ENCODE measurements around the gene TRIM23.
A peak's percentile ranks its signal among the peaks of the same experiment; 100 is the strongest.
"Not testable (repeated sequence)": the region's sequence is repeated elsewhere in the genome, so short reads cannot be mapped to it uniquely, and the experiment has no call there.

TRIM23 gene

DNA sequence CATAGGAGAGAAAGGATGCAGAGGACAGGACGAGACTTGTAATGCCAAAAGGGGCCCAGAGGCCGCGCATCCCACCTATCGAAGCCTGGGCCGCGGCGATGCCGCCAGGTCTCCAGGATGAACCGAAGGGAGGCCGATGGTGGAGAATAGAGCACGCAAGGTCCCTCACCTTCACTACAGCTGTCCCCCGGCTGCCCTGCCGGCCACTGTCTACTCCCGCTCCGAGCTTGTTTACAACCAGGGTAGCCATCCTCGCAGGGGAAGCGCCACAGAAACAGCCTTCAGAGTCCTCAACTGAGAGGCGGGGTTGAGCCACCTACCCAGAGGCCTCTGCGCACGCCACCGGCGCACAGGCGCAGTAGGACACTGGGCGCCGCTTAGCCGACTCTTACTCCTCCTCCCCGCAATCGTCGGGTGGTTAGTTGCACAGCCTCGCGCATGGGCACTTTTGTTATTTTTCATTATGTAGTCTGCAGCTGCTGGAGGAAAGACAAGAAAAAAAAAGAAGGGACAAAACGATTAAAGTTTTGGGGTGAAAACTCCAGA, at the start of gene TRIM23:
Gene TRIM23 (minus strand): TSS at position 309 of the 546 bp plus-strand sequence. CDS start 59 bp downstream, at position 250.
- peak; percentile 60 for DNase-seq

DNA sequence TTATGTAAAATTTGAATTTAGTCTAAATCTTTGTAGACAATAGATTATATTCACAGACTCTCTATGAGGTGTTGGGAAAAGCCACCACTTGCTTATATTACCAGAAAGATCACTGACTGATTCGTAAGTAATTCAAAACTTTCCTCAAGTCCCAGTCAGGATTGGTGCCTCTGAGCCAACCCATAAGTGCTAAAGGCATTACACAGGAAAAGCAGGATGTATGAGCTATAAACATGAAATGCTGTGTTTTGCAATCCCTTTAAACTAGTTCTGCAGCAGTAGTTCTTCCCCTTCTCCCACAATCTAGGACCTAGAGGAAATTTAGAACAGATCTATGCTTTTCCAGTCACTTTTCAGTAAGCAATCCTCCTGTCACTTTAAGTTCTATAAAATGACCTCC, 48.7 kb upstream of the TRIM23 start:
- DNase-seq: no peak

DNA sequence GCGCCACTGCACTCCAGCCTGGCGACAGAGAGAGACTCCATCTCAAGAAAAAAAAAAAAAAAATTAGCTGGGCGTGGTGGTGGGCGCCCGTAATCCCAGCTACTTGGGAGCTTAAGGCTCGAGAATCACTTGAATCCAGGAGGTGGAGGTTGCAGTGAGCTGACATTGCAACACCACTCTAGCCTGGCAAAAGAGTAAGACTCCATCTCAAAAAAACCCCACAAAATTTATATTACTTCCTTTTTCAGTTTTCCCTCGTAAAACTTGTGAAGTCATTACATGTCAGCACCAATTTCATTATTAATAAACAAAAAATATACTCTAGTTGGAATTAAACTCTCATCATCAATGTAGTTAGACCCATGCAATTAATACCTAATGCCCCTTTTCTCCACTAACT, 44.6 kb upstream of the TRIM23 start:
- DNase-seq: no peak

DNA sequence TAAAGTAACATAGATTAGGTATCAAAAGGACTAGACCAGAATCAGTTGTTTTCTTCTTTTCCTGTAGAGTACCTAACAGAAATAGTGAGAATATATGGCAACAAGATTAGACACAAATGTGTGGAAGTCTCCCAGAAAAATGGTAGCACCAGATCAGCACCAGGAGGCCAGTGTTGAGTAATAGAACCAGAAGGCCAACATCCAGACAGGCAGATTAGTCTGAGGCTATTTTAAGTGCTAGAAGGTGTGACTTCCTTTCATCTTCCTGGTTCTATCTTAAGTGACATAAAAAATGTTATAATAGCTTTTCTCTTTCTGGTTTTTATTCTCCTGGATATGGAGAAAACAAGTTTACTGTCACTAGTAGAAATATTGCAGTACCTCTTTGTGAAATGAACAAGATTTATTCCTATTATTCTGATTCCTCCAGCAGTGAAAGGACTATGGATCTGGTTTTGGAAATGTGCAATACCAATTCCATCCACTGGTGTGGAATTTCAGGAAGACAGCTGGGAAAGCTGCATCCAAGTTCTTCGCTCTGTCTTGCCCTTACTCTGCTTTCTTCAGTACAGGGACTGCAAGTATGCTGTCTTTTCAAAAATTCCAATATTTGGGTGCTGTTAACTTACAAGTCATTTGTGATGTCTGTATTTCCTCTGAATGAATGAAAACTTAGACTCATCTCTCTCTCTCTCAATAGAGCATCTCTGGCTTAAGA, 39.8 kb upstream of the TRIM23 start:
- no peak for DNase-seq

DNA sequence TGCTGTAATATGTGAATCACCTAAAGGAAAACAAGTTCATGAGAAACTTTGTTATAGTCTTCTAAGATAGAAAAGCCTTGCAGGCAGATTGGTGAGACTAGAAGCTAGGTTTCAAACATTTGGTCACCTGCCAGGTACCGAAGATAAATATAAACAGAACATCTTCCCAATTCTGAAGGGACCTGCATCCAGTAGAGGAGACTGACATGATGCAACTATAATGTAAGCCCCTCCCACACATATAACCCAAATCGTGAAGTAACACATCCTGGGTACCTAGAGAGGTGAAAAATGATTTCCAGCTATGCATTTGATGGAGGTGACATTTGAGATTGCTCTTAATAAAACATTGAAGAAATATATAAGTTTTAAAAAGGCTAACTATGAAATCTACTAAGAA, 30.6 kb upstream of the TRIM23 start:
- DNase-seq: no peak

DNA sequence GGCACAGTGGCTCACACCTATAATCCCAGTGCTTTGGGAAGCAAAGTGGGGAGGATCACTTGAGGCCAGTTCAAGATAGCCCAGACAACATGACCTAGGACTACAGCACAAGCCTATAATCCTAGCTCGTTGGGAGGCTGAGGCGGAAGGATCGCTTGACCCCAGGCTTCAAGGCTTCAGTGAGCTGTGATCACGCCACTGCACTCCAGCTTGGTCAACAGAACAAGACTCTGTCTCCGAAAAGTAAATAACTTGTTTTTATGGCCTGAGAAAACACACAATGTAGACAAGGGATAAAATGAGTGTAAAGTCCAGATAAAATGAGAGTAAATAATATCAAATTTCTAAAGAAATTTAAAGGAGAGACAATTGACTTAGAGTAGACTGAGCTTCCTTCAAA, 27.0 kb upstream of the TRIM23 start:
- DNase-seq: no peak

DNA sequence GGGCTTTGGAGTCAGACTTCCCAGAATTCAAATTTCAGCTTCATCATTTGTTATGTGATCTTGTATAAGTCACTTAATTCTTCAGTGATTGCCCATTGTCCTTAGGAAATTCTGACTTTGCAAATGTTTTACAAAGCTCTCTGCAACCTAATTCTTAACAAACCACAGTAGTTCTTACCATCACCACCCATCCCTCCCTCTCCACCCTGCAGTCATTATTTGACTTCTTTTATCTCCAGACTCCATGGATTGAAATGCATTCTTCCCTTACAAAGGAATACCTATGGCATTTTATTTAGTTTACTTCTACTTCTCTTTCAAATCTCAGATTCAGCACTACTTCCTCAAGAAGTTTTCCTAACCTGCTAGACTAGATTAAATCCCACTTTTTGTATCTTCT, 23.8 kb upstream of the TRIM23 start:
- DNase-seq: no peak

DNA sequence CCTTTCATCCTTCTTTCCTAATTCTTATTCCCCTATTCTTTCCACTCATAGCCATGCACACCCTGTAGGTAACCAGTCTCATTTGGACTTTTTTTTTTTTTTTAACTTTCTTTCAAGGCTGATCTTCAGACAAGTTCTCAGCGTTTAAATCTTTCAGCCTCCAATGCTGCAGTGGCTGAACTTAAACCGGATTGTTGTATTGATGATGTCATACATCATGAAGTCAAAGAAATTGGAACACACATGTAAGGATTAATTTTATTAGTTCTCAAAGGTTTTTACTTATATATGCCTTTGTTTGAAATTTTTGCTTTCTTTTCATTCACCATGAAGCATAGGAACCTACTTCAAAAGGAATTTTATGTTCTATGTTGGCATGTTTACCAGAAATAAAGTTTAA, 22.8 kb upstream of the TRIM23 start:
- no peak for DNase-seq

DNA sequence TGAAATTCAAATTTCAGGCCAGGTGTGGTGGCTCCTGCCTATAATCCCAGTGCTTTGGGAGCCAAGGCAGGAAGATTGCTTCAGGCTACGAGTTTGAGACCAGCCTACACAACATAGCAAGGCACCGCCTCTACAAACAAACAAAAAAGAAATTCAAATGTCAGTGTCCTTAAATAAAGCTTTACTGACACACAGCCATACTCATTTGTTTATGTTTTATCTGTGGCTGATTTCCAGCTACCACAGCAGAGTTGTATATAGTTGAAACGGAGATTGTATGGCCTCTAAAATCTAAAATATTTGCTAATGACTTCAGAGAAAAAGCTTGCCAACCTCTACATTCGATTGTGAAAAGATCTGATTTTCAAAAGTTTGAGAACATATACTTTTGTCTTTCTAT, 16.1 kb upstream of the TRIM23 start:
- DNase-seq: no peak

DNA sequence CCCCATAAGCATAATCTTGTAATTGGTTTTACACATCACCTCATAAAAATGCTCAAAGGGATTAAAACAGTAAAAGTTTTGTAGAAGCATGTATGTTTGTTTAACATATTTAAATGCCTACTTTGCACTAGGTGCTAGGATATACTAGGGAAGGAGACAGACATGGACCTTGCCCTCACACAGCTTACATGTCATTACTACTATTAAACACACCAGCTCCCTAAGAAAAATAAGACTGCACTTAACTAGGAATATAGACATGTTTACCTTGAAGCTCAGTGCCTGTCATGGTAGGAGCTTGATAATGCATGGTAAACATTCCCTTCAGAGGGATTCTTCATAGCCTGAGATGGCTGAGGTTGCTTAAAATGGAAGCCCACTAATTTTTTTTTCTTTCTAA, 6.8 kb upstream of the TRIM23 start:
- DNase-seq: no peak

DNA sequence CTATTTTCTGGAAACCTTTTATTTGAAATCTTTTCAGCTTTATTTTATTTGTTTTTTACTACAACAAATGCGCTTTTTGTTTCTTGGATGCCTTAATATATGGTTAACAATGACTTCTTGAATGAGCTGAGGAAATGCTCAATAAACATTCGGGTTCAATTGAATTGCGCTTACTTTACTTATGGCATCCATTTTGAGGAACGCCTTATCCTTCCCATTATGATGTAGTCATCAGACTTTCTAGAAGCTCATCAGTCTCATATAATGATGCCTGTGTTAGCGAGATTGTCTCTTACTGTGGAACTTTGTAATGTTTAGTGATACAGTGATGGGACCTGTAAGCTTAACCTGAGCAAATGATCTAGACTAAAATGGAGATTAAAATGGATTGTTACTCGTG, 1.6 kb upstream of the TRIM23 start:
- no peak for DNase-seq

DNA sequence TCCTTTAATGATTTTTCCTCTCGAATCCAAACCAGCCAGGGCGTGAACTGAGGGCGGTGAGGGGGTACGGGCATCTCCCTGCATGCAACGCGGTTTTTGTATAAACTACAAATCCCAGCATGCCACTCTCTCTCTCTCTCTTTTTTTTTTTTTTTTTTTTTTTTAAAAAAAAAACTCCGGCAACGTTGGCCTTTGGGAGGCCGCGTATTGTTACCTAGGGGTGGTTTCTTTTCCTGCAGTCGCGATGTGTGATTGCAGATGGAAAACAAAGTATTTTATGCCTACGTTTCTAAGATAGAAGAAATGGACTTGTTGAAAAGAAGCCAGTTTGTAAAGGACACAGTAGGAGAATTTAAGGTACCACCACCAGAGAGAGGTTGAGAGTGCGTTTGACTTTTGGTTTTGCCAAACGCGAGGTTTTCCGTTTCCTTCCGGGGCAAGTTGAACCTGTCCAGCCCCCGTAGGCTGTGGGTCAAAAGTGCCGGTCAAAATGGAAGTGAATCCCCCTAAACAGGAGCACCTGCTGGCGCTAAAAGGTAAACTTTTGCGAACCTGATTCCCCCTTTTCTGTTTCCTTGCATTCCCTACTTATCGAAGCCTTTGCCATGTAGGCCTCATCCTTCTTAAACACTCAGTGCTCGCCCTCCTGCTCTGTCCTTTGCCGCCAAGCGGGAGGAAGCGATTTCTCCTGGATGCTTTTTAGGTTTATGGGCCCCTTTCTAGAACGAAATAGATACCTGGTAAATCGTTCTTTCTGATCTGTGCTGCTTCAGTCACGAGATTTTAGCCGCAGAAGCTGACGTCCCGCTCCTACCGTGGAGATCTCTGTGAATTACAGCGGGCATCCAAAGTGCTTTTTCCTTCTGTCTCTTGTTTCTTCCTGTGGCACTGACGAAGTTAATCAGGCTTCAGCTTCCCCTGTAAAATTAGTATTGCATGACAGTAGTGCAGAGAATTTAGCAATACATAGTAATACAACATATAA, 730 bp upstream of the TRIM23 start, which contains the start of the genes SHLD3 and TRAPPC13:
Gene SHLD3 (plus strand): TSS at position 457 of the 985 bp plus-strand sequence. CDS start 4,561 bp downstream, outside the sequence.
Gene TRAPPC13 (plus strand): TSS at position 457 of the 985 bp plus-strand sequence. CDS start 34 bp downstream, at position 491.
- DNase-seq: peak; percentile 66

DNA sequence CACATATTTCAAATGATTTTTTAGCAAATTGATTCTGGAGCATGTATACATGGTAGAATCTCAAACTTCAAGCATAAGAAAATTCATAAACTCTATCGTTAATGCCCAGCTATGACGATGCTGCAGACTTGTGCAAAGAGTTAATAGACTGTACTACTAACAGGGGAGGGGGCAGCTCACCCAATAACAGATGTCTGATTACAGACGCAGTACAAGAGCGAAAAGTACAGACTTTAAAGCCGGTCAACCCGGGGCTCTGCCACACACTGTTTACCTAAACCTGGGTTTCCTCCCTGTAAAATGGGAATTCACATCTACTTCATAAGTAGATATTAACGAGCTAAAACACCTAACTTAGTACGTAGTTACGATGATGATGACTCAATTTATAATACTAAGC, 651 bp downstream of the TRIM23 start:
- no peak for DNase-seq

DNA sequence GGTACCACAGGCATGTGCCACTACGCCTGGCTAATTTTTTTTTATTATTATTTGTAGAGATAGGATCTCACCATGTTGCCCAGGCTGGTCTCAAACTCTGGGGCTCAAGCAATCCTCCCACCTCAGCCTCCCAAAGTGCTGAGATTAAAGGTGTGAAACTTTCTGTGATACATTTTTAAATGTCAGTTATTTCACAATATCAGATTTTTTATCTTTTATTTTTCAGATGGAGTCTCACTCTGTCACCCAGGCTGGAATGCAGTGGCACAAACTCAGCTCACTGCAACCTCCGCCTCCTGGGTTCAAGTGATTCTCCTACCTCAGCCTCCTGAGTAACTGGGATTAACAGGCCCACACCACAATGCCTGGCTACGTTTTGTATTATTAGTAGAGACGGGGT, 2.2 kb downstream of the TRIM23 start:
- DNase-seq: not testable (repeated sequence)

DNA sequence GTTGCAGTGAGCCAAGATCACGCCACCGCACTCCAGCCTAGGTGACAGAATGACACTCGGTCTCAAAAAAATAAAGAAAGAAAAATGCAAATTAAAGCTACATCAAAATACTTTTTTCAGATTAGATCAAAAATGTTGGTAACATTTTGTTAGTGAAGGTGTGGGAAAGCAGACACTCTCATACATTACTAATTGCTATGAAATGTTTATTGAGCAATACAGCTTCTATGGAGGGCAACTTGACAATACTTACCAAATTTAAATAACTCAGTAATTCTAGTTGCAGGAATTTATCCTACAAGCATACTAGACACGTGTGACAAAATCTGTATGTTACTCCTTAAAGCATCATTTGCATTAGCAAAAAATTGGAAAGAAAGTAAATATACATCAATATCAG, 4.1 kb downstream of the TRIM23 start:
- DNase-seq: no peak

DNA sequence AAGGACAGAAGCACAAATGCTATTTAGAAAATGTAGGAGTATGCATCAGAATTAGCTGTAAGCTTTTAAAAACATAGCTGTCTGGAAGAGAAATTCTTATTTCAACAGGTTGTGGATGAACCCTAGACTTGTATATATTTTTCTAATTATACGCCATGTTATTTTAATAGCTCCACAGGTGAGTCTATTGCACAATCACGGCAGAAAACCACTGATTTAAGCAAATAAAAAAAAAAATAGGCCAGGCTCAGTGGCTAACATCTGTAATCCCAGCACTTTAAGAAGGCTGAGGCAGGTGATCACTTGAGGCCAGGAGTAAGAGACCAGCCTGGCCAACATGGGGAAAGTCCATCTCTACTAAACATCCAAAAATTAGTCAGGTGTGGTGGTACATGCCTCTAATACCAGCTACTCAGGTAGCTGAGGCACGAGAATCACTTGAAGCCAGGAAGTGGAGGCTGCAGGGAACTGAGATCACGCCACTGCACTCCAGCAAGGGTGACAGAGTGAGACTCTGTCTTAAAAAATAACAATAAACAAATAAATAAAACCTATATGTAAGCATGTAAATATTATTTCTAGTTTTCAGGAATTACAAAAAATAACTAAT, 11.7 kb downstream of the TRIM23 start:
- no peak for DNase-seq

DNA sequence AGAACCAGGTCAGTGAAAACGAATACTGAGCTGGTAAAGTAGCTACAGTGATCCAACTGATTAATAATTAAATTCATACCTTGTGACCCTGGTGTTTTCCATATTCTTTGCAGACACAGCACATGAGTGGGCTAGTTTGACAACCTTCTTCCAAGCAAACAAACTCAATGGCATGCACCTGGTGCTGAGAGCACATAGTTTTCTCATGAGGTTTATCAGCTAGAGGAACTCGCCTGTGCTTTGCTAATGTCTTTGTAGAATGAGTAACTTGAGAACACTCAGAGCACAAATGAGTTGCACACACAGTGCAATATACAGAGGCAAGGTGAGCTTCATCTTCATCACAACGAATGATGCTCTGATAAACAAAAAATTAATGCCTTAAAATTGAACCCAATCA, 12.6 kb downstream of the TRIM23 start:
- DNase-seq: peak; percentile 65

DNA sequence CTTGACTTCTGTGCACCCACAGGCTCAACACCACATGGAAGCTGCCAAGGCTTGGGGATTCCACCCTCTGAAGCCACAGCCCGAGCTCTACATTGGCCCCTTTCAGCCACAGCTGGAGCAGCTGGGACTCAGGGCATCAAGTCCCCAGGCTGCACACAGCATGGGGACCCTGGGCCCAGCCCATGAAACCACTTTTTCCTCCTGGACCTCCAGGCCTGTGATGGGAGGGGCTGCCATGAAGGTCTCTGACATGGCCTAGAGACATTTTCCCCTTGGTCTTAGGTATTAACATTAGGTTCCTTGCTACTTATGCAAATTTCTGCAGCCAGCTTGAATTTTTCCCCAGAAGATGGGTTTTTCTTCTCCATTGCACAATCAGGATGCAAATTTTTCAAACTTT, 22.4 kb downstream of the TRIM23 start:
- DNase-seq: not testable (repeated sequence)

DNA sequence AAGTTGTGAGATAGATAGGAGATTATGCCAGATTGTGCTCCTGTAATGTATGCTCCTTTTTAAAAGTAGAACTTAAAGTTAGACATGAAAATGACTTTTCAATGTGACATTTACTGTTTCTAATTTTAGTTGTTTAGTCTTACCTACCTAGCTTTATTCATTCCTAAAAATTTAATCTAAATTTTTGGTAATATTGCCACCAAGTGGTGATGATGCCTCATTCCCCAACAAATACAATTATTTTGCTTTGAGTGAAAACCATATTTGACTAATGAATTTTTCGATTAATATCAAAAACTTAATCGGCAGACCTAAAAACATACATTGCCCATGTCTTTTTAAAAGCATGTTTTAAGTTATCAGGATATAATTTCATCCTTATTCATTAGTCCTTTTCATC, 35.4 kb downstream of the TRIM23 start:
- no peak for DNase-seq

DNA sequence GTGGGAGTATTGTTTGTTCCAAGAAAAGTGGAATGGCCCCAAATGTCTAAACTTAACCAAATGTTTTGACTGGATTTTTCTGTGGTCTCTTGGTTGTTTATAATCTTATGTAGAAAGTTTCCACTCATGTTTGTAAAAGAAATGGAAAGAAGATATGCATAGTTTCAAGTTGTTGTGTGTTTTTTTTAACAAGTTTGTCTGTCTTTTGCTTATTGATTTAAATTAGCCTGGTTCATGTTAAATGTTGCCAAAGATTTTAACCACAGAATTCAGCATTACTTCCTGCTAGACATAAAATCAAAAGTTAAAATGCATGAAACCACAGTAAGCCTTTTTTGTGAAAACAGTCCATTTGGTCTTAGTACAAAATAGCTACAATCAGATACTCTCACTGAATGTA, 47.0 kb downstream of the TRIM23 start:
- no peak for DNase-seq

DNA sequence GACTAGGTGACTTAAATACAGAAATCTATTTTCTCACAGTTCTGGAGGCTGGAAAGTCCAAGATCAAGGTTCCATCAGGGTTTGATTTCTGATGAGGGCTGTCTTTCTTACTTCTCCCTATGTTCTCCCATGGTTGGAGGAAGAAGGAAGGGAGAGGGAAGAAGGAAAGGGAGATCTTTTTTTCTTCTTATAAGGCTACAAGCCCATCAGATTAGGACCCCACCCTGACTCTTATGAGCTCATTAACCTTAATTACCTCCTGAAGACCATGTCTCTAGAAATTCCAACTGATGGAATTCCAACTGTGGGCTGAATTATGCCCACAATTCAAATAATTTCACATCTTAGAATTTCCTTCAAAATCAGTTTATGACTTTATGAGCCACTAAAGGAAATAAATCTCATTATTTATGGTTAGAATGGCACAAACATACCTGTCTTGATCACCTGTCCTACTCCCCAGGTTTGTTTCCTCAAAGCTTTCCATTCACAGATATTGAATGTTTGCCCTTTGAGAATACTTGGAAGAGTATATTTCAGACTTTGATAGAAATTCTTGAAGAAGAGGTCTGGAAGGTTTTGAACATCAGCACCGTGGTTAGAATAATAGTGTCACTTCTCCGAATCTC, 53.4 kb downstream of the TRIM23 start:
- no peak for DNase-seq

DNA sequence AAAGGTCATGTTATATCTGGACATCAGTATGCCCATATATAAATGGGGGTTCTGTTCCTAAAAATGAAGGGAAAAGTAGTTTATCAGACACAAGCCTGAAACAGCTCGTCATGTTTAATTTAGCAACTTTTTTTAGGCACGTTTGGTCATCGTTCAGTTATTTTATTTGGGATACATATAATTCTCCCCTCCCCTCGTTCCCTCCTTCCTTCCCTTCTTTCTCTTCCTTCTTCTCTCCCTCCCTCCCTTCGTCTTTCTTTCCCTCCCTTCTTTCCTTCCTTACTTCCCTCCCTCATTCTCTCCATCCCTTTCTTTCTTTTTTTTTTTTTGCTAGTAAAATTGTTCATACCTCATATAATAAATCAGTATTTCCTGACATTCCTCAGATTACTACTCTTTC, 57.6 kb downstream of the TRIM23 start:
- DNase-seq: no peak

DNA sequence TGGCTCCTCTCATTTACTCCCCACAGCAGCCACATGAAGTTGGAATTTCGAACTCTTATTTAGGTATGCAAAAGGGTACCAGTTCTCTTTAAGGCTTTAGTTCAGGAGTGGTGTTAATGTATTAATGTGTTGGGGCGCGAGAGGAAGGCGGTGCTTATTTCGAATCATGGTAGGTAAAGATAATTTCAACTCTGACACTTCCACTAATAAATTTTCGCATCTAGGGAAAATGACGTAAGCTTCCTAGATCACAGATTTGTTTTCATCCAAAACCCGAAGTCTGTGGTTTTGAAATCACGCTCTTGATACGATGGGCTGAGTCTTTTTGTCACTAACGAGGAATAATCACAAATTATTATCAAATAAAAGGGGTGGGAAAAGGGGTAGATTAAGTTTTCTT, 60.4 kb downstream of the TRIM23 start:
- no peak for DNase-seq
